ENCODE results near the gene BBOX1.

- TF ChIP-seq CTCF (IDR thresholded peaks at IDR 0.05) (no peak), POLR2A (IDR thresholded peaks at IDR 0.05) (no peak)
Observed at GRCh38 chr11:27159335-27159679, 118.7 kb downstream of the BBOX1 start.

All from tibial nerve (tissue), 3 donors.